IMR-90 (cell line): ENCODE data around the gene DPP10. TPM values are rescaled to one million over a fixed set of nuclear protein-coding genes. Genes with fewer than 3 reads are reported as not detected.

Experiments used
- ATAC-seq: fragments of 200-7000 bp; cut with Tn5 transposase; 2 replicates; pipeline ENCODE4 v1.9.1; 2020; ENCODE audit warnings: low read depth, mild to moderate bottlenecking, moderate library complexity
- BruUV-seq: library from RNA; stranded (reverse); fragments of 400-500 nt; replicated peaks from 2 replicates; lab custom pipeline; 2021; lab: Mats Ljungman, UMichigan
- CTCF ChIA-PET: fragments of 300-600 bp; formaldehyde crosslinking; extraction: SDS; loops from one replicate; lab custom pipeline; 2021; ENCODE audit warnings: antibody characterized with exemption; lab: Yijun Ruan, JAX
- POLR2A ChIA-PET: fragments of 300-600 bp; sonication (Branson Sonifier 250); formaldehyde crosslinking; loops from one replicate; lab custom pipeline; 2022; ENCODE audit warnings: antibody characterized with exemption; ENCODE audit not compliant: unreplicated experiment; lab: Charles Lee
- DNase-seq: peaks from one replicate; pipeline ENCODE4 v3.0.0; 2013
- H2AFZ ChIP-seq: replicated peaks from 2 replicates; pipeline ENCODE3; 2013; ENCODE audit warnings: low read length, mild to moderate bottlenecking; ENCODE audit not compliant: poor library complexity
- H2AK5ac ChIP-seq: 2 replicates; pipeline ENCODE4 v1.6.1; 2013; ENCODE audit warnings: low read depth, low read length, inconsistent platforms
- H2AK9ac ChIP-seq: replicated peaks from 2 replicates; pipeline ENCODE3; 2013; ENCODE audit warnings: mild to moderate bottlenecking, low read depth, low read length, moderate library complexity; ENCODE audit not compliant: poor library complexity
- H2BK120ac ChIP-seq: 2 replicates; pipeline ENCODE4 v1.6.1; 2013; ENCODE audit warnings: low read depth, low read length, inconsistent platforms
- H2BK15ac ChIP-seq: 3 replicates; pipeline ENCODE4 v1.6.1; 2013; ENCODE audit warnings: low read depth, low read length, inconsistent platforms
- H2BK20ac ChIP-seq: 2 replicates; pipeline ENCODE4 v1.6.1; 2013; ENCODE audit warnings: low read depth, mild to moderate bottlenecking, inconsistent platforms, low read length, moderate library complexity
- H2BK5ac ChIP-seq: 2 replicates; pipeline ENCODE4 v1.6.1; 2013; ENCODE audit warnings: mild to moderate bottlenecking, low read depth, low read length, inconsistent platforms; ENCODE audit not compliant: poor library complexity, severe bottlenecking
- H3K14ac ChIP-seq: replicated peaks from 2 replicates; pipeline ENCODE4 v1.6.1; 2013; ENCODE audit warnings: low read depth, low read length, inconsistent platforms
- H3K18ac ChIP-seq: 2 replicates; pipeline ENCODE4 v1.6.1; 2013; ENCODE audit warnings: low read depth, low read length, control low read depth
- H3K23ac ChIP-seq: 2 replicates; pipeline ENCODE4 v1.6.1; 2013; ENCODE audit warnings: low read depth, low read length, inconsistent platforms
- H3K27ac ChIP-seq: 2 replicates; pipeline ENCODE4 v1.5.1; 2013; ENCODE audit warnings: mild to moderate bottlenecking, control low read depth, low read length; ENCODE audit not compliant: insufficient read depth
- H3K27me3 ChIP-seq: 2 replicates; pipeline ENCODE4 v1.6.1; 2013; ENCODE audit warnings: low read length; ENCODE audit not compliant: control insufficient read depth, insufficient read depth
- H3K36me3 ChIP-seq: 2 replicates; pipeline ENCODE4 v1.6.1; 2013; ENCODE audit warnings: low read length, mixed read lengths; ENCODE audit not compliant: control insufficient read depth, insufficient read depth
- H3K4ac ChIP-seq: 2 replicates; pipeline ENCODE4 v1.6.1; 2013; ENCODE audit warnings: low read depth, low read length, inconsistent platforms
- H3K4me1 ChIP-seq: 2 replicates; pipeline ENCODE4 v1.6.1; 2013; ENCODE audit warnings: low read length, mixed read lengths; ENCODE audit not compliant: control insufficient read depth, insufficient read depth
- H3K4me2 ChIP-seq: 2 replicates; pipeline ENCODE4 v1.6.1; 2013; ENCODE audit warnings: low read depth, mild to moderate bottlenecking, control low read depth, low read length, moderate library complexity
- H3K4me3 ChIP-seq: 2 replicates; pipeline ENCODE4 v1.5.1; 2013; ENCODE audit warnings: low read depth, mild to moderate bottlenecking, control low read depth, low read length, moderate library complexity; ENCODE audit not compliant: insufficient read depth
- H3K56ac ChIP-seq: 2 replicates; pipeline ENCODE4 v1.6.1; 2013; ENCODE audit warnings: low read length, inconsistent platforms; ENCODE audit not compliant: insufficient read depth; ENCODE audit errors: extremely low read depth
- H3K79me1 ChIP-seq, 2 experiments: 2 replicates each; pipeline ENCODE4 v1.6.1; 2013; ENCODE audit warnings: low read length in 2 of 2, inconsistent platforms in 1 of 2, low read depth in 1 of 2
- H3K9ac ChIP-seq: 2 replicates; pipeline ENCODE4 v1.6.1; 2013; ENCODE audit warnings: low read depth, low read length, control low read depth
- H3K9me1 ChIP-seq: 2 replicates; pipeline ENCODE4 v1.6.1; 2013; ENCODE audit warnings: low read length, inconsistent platforms; ENCODE audit not compliant: insufficient read depth
- H3K9me3 ChIP-seq: 2 replicates; pipeline ENCODE4 v1.6.1; 2013; ENCODE audit warnings: low read length; ENCODE audit not compliant: control insufficient read depth, insufficient read depth
- H4K20me1 ChIP-seq: 2 replicates; pipeline ENCODE4 v1.6.1; 2013; ENCODE audit warnings: low read length, inconsistent platforms; ENCODE audit not compliant: insufficient read depth
- H4K5ac ChIP-seq: 2 replicates; pipeline ENCODE4 v1.6.1; 2013; ENCODE audit warnings: mild to moderate bottlenecking, low read depth, low read length, control low read depth
- H4K8ac ChIP-seq, 2 experiments: 2 replicates each; pipeline ENCODE4 v1.6.1; 2013; ENCODE audit warnings: low read depth in 2 of 2, low read length in 2 of 2, control low read depth in 1 of 2, inconsistent platforms in 1 of 2
- H4K91ac ChIP-seq: 2 replicates; pipeline ENCODE4 v1.6.1; 2013; ENCODE audit warnings: low read depth, low read length, inconsistent platforms; ENCODE audit not compliant: insufficient read depth
- USF2 ChIP-seq: fragments of 150-350 bp; IDR thresholded peaks from 2 replicates; pipeline ENCODE4 v1.6.1; 2017; ENCODE audit warnings: mild to moderate bottlenecking, antibody characterized with exemption, low read length, low read depth
- WGBS, 2 experiments: methylation state at CpG; one replicate each; pipeline versions ENCODE4 v1.1.5 to v1.1.7; 2013; ENCODE audit warnings: missing lambda C conversion rate in 2 of 2; ENCODE audit not compliant: insufficient read length in 1 of 2; ENCODE audit errors: extremely low coverage in 2 of 2; 5-methylcytosine and 5-hydroxymethylcytosine counted together
- dilution Hi-C: fragments of 300-500 bp; cut with HindIII; formaldehyde crosslinking; loops from one replicate; pipeline ENCODE4 v1.14.3; 2018; ENCODE audit warnings: low sequenced_read_pairs; ENCODE audit not compliant: unreplicated experiment
- in situ Hi-C: fragments of 300-500 bp; cut with MboI; formaldehyde crosslinking; loops from 3 replicates; pipeline ENCODE4 v1.14.3; 2019; ENCODE audit warnings: low sequenced_read_pairs, inconsistent platforms, mixed read lengths
- intact Hi-C: fragments of 100-400 bp; cut with micrococcal nuclease; formaldehyde crosslinking; loops from 2 replicates; pipeline ENCODE4 v1.10.0; 2022
- polyA plus RNA-seq, 3 experiments: library from polyadenylated mRNA; depleted of rRNA; stranded (reverse); fragments of >200 nt; gene quantifications; 2 replicates each; pipeline ENCODE4 v1.2.3, GENCODE V29; 2012; ENCODE audit warnings: low replicate concordance in 1 of 3
- total RNA-seq: library from RNA; depleted of rRNA; stranded (reverse); fragments of >200 nt; gene quantifications from 2 replicates; pipeline ENCODE4 v1.2.3, GENCODE V29; 2012

DPP10 gene
- total and polyA plus RNA-seq, 2 of the 4 experiments (the other 2 are of a cell fraction): not detected

- H3K79me1 ChIP-seq: no peaks in the 10 kb centered on the region
- no peak overlapping the region for H3K4ac ChIP-seq
- H2AK9ac ChIP-seq: no peak overlapping the region
- no peak overlapping the region for H2BK20ac ChIP-seq
- H3K4me3 ChIP-seq: no peak overlapping the region
- no peak overlapping the region for H3K9ac ChIP-seq
- no peak for ATAC-seq
- dilution Hi-C loops (no loop called here), intact Hi-C loops (no loop called here), in situ Hi-C loops (no loop called here)
- no peak overlapping the region for H4K5ac ChIP-seq
- H4K91ac ChIP-seq: no peak overlapping the region
- WGBS, 2 experiments: no CpG with 5 or more reads among the region's 3 CpGs
- H3K27ac ChIP-seq: no peak overlapping the region
- no peak overlapping the region for H2AFZ ChIP-seq
- H3K36me3 ChIP-seq: no peaks in the 10 kb centered on the region
- H3K56ac ChIP-seq: no peak overlapping the region
- ChIA-PET POLR2A (no interaction called here), CTCF (no interaction called here)
- H3K27me3 ChIP-seq: no peaks in the 10 kb centered on the region
- H3K4me2 ChIP-seq: no peak overlapping the region
- H3K14ac ChIP-seq: no peak overlapping the region
- no peak overlapping the region for H2BK15ac ChIP-seq
- no peaks in the 10 kb centered on the region for H3K4me1 ChIP-seq
- BruUV-seq: no TSS peak
- no peak overlapping the region for H2BK120ac ChIP-seq
- no peaks in the 10 kb centered on the region for H4K20me1 ChIP-seq
- H3K9me3 ChIP-seq: 0 out of 2 replicates have a peak, but pooled peaks cover 3% of the 10 kb centered on the region
- no peak overlapping the region for H3K23ac ChIP-seq
- no peak overlapping the region for H2BK5ac ChIP-seq
- DNase-seq: no peak
- H2AK5ac ChIP-seq: no peak overlapping the region
- H4K8ac ChIP-seq: no peak overlapping the region
- H3K9me1 ChIP-seq: no peaks in the 10 kb centered on the region
- no peak for TF ChIP-seq USF2
- no peak overlapping the region for H3K18ac ChIP-seq
Measured at GRCh38 chr2:115034801-115035200, 592.4 kb downstream of the DPP10 start.
